HCT116 (cell line): ENCODE measurements around the gene TPR. TPM values are rescaled to one million over a fixed set of nuclear protein-coding genes. Genes with fewer than 3 reads are reported as not detected.

ENCODE experiments used
- ATAC-seq: fragments of 200-7000 bp; cut with Tn5 transposase; 2 replicates; pipeline ENCODE4 v1.9.1; 2020; ENCODE audit warnings: mild to moderate bottlenecking, moderate library complexity
- BruUV-seq: library from RNA; stranded (reverse); fragments of 400-500 nt; replicated peaks from 2 replicates; lab custom pipeline; 2021; lab: Mats Ljungman, UMichigan
- CTCF ChIA-PET: fragments of 300-600 bp; sonication (Branson Sonifier 250); formaldehyde crosslinking; loops from one replicate; lab custom pipeline; 2021; ENCODE audit warnings: antibody characterized with exemption; lab: Charles Lee
- POLR2A ChIA-PET: fragments of 300-600, 350-600 bp; sonication (Branson Sonifier 250); formaldehyde crosslinking; loops from one replicate; lab custom pipeline; 2021; ENCODE audit warnings: antibody characterized with exemption; lab: Charles Lee
- RAD21 ChIA-PET, 2 experiments: fragments of 300-600 bp; sonication (Branson Sonifier 250); formaldehyde crosslinking; loops; one replicate each; lab custom pipeline; 2023; ENCODE audit warnings: low total read pairs in 2 of 2; ENCODE audit not compliant: uncharacterized antibody in 2 of 2, unreplicated experiment in 2 of 2, low non-redundant PET in 1 of 2; lab: Charles Lee
- DNase-seq: peaks from one replicate; pipeline ENCODE4 v3.0.0-alpha.2; 2010; ENCODE audit warnings: low read depth, low spot score
- H2AFZ ChIP-seq: fragments of 200-600 bp; shearing (Covaris generic), sonication (generic); 2 replicates; pipeline ENCODE4 v1.6.1; 2017; ENCODE audit warnings: low read depth, mixed run types, mixed read lengths, antibody characterized with exemption, low read length; ENCODE audit not compliant: poor library complexity, severe bottlenecking
- H3K27ac ChIP-seq: 2 replicates; pipeline ENCODE4 v1.5.1; 2012; ENCODE audit warnings: low read depth, low read length
- H3K27me3 ChIP-seq: fragments of 200-600 bp; sonication (generic); 2 replicates; pipeline ENCODE4 v1.6.1; 2016; ENCODE audit warnings: mixed run types, low read length, mixed read lengths; ENCODE audit not compliant: insufficient read depth
- H3K36me3 ChIP-seq, 2 experiments: fragments of 200-500 bp in 1 of 2; fragments of 200-600 bp in 1 of 2; sonication (Bioruptor generic) in 1 of 2; sonication (generic) in 1 of 2; 2 replicates each; pipeline versions ENCODE4 v1.5.1 to v1.6.1; 2014 to 2016; ENCODE audit warnings: low read length in 2 of 2, inconsistent platforms in 1 of 2, mixed read lengths in 1 of 2, mixed run types in 1 of 2; ENCODE audit not compliant: insufficient read depth in 2 of 2, control insufficient read depth in 1 of 2
- H3K4me1 ChIP-seq, 2 experiments: fragments of 200-600 bp in 1 of 2; sonication (generic) in 1 of 2; 2 replicates each; pipeline versions ENCODE4 v1.5.1 to v1.6.1; 2012 to 2017; ENCODE audit warnings: low read length in 2 of 2, inconsistent platforms in 1 of 2, mild to moderate bottlenecking in 1 of 2, mixed read lengths in 1 of 2, mixed run types in 1 of 2, moderate library complexity in 1 of 2; ENCODE audit not compliant: insufficient read depth in 2 of 2, control insufficient read depth in 1 of 2
- H3K4me2 ChIP-seq: fragments of 200-600 bp; sonication (generic); 2 replicates; pipeline ENCODE4 v1.6.1; 2017; ENCODE audit warnings: mixed run types, low read length, mixed read lengths
- H3K4me3 ChIP-seq, 2 experiments: fragments of 200-600 bp in 1 of 2; sonication (generic) in 1 of 2; replicated peaks in 1 of 2; 2 replicates each; pipeline ENCODE4 v1.5.1; 2011 to 2016; ENCODE audit warnings: low read length in 2 of 2, control low read depth in 1 of 2, low read depth in 1 of 2, mild to moderate bottlenecking in 1 of 2, mixed read lengths in 1 of 2, mixed run types in 1 of 2
- H3K79me2 ChIP-seq: fragments of 200-600 bp; sonication (generic); 2 replicates; pipeline ENCODE4 v1.6.1; 2017; ENCODE audit warnings: mild to moderate bottlenecking, mixed run types, low read length, moderate library complexity, mixed read lengths; ENCODE audit not compliant: insufficient read depth
- H3K9ac ChIP-seq: fragments of 200-600 bp; sonication (generic); 2 replicates; pipeline ENCODE4 v1.6.1; 2016; ENCODE audit warnings: low read length, mixed read lengths
- H3K9me2 ChIP-seq: fragments of 200-600 bp; sonication (generic), shearing (Covaris generic); 2 replicates; pipeline ENCODE4 v1.6.1; 2017; ENCODE audit warnings: mixed run types, mild to moderate bottlenecking, moderate library complexity; ENCODE audit not compliant: insufficient read depth
- H3K9me3 ChIP-seq, 2 experiments: fragments of 200-500 bp in 1 of 2; fragments of 200-600 bp in 1 of 2; sonication (Bioruptor generic) in 1 of 2; sonication (generic) in 1 of 2; 2 replicates each; pipeline ENCODE4 v1.6.1; 2014 to 2017; ENCODE audit warnings: low read length in 2 of 2, mixed read lengths in 2 of 2, inconsistent platforms in 1 of 2, low read depth in 1 of 2, mild to moderate bottlenecking in 1 of 2, mixed run types in 1 of 2, moderate library complexity in 1 of 2; ENCODE audit not compliant: control insufficient read depth in 1 of 2, insufficient read depth in 1 of 2
- H4K20me1 ChIP-seq: fragments of 200-600 bp; sonication (generic), shearing (Covaris generic); 2 replicates; pipeline ENCODE4 v1.6.1; 2017; ENCODE audit warnings: mixed run types, mild to moderate bottlenecking, moderate library complexity; ENCODE audit not compliant: insufficient read depth
- EZH2phosphoT487 ChIP-seq: fragments of 200-600 bp; IDR thresholded peaks from 2 replicates; pipeline ENCODE4 v1.6.1; 2018; ENCODE audit warnings: antibody characterized with exemption, borderline replicate concordance
- POLR2A ChIP-seq: IDR thresholded peaks from 2 replicates; pipeline ENCODE4 v1.7.0; 2011; ENCODE audit warnings: borderline replicate concordance; ENCODE audit not compliant: insufficient read depth, insufficient read length; ENCODE audit errors: extremely low read depth
- RAD21 ChIP-seq: IDR thresholded peaks from 2 replicates; pipeline ENCODE4 v1.6.1; 2012; ENCODE audit warnings: low read depth, mild to moderate bottlenecking
- intact Hi-C: fragments of 100-400 bp; cut with micrococcal nuclease; formaldehyde crosslinking; loops from 2 replicates; pipeline ENCODE4 v1.10.0; 2022
- total RNA-seq: library from RNA; stranded (reverse); gene quantifications from one replicate; pipeline ENCODE4 v1.2.1, GENCODE V29; 2021; ENCODE audit not compliant: unreplicated experiment
- TF ChIP-seq, protein P1 (sequence below), 3 experiments: fragments of 200-600 bp in 1 of 3; sonication (generic) in 1 of 3; IDR thresholded peaks in 2 of 3; conservative IDR thresholded peaks in 1 of 3; 2 replicates each; pipeline ENCODE4 v1.5.1; 2012 to 2017; ENCODE audit warnings: low read depth in 2 of 3, low read length in 2 of 3, antibody characterized with exemption in 1 of 3, borderline replicate concordance in 1 of 3, control low read depth in 1 of 3, mild to moderate bottlenecking in 1 of 3, mixed read lengths in 1 of 3, mixed run types in 1 of 3, moderate library complexity in 1 of 3; ENCODE audit not compliant: insufficient read depth in 1 of 3
- TF ChIP-seq, protein P2 (sequence below): IDR thresholded peaks from 2 replicates; pipeline ENCODE4 v1.6.1; 2011; ENCODE audit warnings: mild to moderate bottlenecking, low read length, moderate library complexity; ENCODE audit not compliant: insufficient replicate concordance; ENCODE audit errors: extremely low read depth

Gene TPR
- total RNA-seq, 1 experiment from 2014 or later = 131 TPM

DNA sequence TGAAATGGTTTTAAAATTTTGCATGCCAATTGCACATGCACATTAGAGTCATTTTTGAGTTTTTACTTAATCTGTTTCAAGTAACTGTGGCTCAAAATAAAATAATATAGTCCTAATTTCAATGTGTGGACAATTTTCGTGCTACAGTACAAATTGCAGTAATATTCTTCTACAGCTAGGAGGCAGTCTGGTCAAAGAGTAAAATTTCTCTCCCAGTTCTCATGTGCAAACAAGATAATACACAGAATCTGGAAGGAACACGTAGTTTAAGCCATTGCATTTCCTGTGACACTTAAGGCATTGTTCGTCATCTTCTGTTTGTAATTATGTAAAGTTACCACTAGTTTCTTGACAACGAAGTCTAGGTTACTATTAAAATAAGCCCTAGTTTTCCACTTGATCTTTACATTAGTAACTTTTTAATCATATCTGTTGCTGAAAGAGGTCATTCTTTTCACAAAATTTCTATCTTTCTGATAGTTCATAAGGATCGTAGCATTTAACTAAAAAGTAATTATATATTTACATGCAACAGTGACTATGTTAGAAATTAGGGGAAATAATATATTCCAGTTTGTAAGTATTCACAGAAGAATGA lies 29.5 kb upstream of the TPR start:
- DNase-seq = no peak
- Histone ChIP-seq H3K4me3 (no peak overlapping the region), H4K20me1 (0 out of 2 replicates have a peak, but pooled peaks cover 3% of the 10 kb centered on the region), H3K27ac (no peak overlapping the region), H3K36me3 (peaks cover 23 to 36% of the 10 kb centered on the region in 2 experiments), H3K4me2 (no peak overlapping the region), H3K9me3 (no peaks in the 10 kb centered on the region), H3K4me1 (no peaks in the 10 kb centered on the region), H3K27me3 (no peaks in the 10 kb centered on the region), H3K79me2 (peaks cover 7% of the 10 kb centered on the region; the same call in 1 of the 2 replicates), H3K9ac (no peak overlapping the region), H2AFZ (no peak overlapping the region), H3K9me2 (no peaks in the 10 kb centered on the region)
- POLR2A ChIA-PET = no interaction called here
- no peak for ATAC-seq
- no TSS peak for BruUV-seq
- CTCF ChIA-PET = interaction anchor here (0.7 to 3.0 kb wide), 7 partner anchors 8 to 402 kb away, joined by 3 to 12 read pairs (median 4); partner anchors contain the start of gene TPR
- RAD21 ChIA-PET = no interaction called here
- TF ChIP-seq, protein P1, sequence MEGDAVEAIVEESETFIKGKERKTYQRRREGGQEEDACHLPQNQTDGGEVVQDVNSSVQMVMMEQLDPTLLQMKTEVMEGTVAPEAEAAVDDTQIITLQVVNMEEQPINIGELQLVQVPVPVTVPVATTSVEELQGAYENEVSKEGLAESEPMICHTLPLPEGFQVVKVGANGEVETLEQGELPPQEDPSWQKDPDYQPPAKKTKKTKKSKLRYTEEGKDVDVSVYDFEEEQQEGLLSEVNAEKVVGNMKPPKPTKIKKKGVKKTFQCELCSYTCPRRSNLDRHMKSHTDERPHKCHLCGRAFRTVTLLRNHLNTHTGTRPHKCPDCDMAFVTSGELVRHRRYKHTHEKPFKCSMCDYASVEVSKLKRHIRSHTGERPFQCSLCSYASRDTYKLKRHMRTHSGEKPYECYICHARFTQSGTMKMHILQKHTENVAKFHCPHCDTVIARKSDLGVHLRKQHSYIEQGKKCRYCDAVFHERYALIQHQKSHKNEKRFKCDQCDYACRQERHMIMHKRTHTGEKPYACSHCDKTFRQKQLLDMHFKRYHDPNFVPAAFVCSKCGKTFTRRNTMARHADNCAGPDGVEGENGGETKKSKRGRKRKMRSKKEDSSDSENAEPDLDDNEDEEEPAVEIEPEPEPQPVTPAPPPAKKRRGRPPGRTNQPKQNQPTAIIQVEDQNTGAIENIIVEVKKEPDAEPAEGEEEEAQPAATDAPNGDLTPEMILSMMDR (IDR thresholded peaks at IDR 0.05 in 2 of 3, conservative IDR thresholded peaks at IDR 0.05 in 1 of 3; ENCODE audit: borderline replicate concordance in 1 of 3, insufficient read depth in 1 of 3, low read depth in 2 of 3, low read length in 2 of 3) = peak; percentile 28 to 72 (median 68); a peak in 5 of 6 replicates
- TF ChIP-seq POLR2A = no peak
- TF ChIP-seq, protein P2, sequence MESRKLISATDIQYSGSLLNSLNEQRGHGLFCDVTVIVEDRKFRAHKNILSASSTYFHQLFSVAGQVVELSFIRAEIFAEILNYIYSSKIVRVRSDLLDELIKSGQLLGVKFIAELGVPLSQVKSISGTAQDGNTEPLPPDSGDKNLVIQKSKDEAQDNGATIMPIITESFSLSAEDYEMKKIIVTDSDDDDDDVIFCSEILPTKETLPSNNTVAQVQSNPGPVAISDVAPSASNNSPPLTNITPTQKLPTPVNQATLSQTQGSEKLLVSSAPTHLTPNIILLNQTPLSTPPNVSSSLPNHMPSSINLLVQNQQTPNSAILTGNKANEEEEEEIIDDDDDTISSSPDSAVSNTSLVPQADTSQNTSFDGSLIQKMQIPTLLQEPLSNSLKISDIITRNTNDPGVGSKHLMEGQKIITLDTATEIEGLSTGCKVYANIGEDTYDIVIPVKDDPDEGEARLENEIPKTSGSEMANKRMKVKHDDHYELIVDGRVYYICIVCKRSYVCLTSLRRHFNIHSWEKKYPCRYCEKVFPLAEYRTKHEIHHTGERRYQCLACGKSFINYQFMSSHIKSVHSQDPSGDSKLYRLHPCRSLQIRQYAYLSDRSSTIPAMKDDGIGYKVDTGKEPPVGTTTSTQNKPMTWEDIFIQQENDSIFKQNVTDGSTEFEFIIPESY = no peak
- peak; percentile 38; the same call in 1 of the 2 replicates for TF ChIP-seq RAD21
- TF ChIP-seq EZH2phosphoT487 = no peak
- intact Hi-C loops = loop anchor here (2.0 kb wide), 1 partner anchor 582 kb away; no protein-coding TSS in a partner anchor
